Thoracic aorta (tissue), 2 donors: ENCODE measurements around the gene OR6C68. TPM values are rescaled to one million over a fixed set of nuclear protein-coding genes. Genes with fewer than 3 reads are reported as not detected.
"Not testable (repeated sequence)": the region's sequence is repeated elsewhere in the genome, so short reads cannot be mapped to it uniquely, and the experiment has no call there.

Source experiments
- ATAC-seq: fragments of 150-250 bp; one replicate; pipeline ENCODE4 v1.8.0; 2017; ENCODE audit warnings: low read depth; ENCODE audit not compliant: insufficient number of reproducible peaks, low FRiP score
- DNase-seq: peaks from one replicate; pipeline ENCODE4 v3.0.0-alpha.2; 2020; ENCODE audit warnings: low spot score
- H3K27ac ChIP-seq, 2 donors: fragments of 200-600 bp; sonication (generic); 1 replicate in 1 of 2; 2 replicates in 1 of 2; pipeline ENCODE4 v1.5.1; 2016; ENCODE audit warnings: mild to moderate bottlenecking in 2 of 2, moderate library complexity in 2 of 2
- H3K27me3 ChIP-seq: fragments of 200-600 bp; sonication (generic); replicated peaks from 2 replicates; pipeline ENCODE4 v1.6.0; 2016; ENCODE audit warnings: mild to moderate bottlenecking; ENCODE audit not compliant: insufficient read depth
- H3K36me3 ChIP-seq: fragments of 200-600 bp; sonication (generic); one replicate; pipeline ENCODE4 v1.5.1; 2016
- H3K4me1 ChIP-seq, 2 donors: fragments of 200-600 bp; sonication (generic); 1 replicate in 1 of 2; 2 replicates in 1 of 2; pipeline versions ENCODE4 v1.5.1 to v1.6.0; 2016; ENCODE audit warnings: low read depth in 2 of 2, mild to moderate bottlenecking in 1 of 2; ENCODE audit not compliant: control insufficient read depth in 1 of 2
- H3K4me3 ChIP-seq: fragments of 200-600 bp; sonication (generic); 2 replicates; pipeline ENCODE4 v1.5.1; 2016; ENCODE audit warnings: mild to moderate bottlenecking
- H3K9me3 ChIP-seq: fragments of 200-600 bp; sonication (generic); 2 replicates; pipeline ENCODE4 v1.5.1; 2016
- total RNA-seq, 2 donors: library from RNA; depleted of rRNA; stranded (reverse); fragments of >200 nt; gene quantifications; one replicate each; pipeline versions ENCODE4 v1.1.0 to v1.2.3, GENCODE V29; 2016
- TF ChIP-seq, protein P1 (sequence below): fragments of 200-600 bp; sonication (generic); IDR thresholded peaks from one replicate; pipeline ENCODE4 v1.5.1; 2019; ENCODE audit warnings: antibody characterized with exemption

The OR6C68 gene
- total RNA-seq, 2 donors from 2014 or later = not detected

DNA sequence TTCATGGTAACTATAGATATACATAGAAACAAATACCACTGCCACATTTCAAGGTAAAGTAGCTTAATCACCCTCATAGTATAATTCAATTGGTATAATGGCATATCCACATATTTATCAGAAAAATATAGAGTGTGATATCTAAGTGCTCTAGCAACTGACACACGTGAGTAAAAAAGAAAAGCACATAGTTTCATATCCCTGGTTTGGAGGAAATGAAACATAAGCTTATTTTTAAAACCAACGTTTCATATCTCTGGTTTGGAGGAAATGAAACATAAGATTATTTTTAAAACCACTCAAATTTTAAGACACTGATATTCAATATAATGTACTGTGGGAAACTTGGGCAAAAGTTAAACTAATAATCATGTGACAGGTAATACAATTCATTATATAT lies 24.3 kb upstream of the OR6C68 start:
- DNase-seq = no peak
- no peaks in the 10 kb centered on the region for H3K9me3 ChIP-seq
- no peaks in the 10 kb centered on the region for H3K4me1 ChIP-seq
- no peaks in the 10 kb centered on the region for H3K27me3 ChIP-seq
- TF ChIP-seq, protein P1, sequence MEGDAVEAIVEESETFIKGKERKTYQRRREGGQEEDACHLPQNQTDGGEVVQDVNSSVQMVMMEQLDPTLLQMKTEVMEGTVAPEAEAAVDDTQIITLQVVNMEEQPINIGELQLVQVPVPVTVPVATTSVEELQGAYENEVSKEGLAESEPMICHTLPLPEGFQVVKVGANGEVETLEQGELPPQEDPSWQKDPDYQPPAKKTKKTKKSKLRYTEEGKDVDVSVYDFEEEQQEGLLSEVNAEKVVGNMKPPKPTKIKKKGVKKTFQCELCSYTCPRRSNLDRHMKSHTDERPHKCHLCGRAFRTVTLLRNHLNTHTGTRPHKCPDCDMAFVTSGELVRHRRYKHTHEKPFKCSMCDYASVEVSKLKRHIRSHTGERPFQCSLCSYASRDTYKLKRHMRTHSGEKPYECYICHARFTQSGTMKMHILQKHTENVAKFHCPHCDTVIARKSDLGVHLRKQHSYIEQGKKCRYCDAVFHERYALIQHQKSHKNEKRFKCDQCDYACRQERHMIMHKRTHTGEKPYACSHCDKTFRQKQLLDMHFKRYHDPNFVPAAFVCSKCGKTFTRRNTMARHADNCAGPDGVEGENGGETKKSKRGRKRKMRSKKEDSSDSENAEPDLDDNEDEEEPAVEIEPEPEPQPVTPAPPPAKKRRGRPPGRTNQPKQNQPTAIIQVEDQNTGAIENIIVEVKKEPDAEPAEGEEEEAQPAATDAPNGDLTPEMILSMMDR = no peak
- H3K4me3 ChIP-seq = no peak overlapping the region
- H3K36me3 ChIP-seq = no peaks in the 10 kb centered on the region
- ATAC-seq = no peak
- H3K27ac ChIP-seq = no peak overlapping the region

DNA sequence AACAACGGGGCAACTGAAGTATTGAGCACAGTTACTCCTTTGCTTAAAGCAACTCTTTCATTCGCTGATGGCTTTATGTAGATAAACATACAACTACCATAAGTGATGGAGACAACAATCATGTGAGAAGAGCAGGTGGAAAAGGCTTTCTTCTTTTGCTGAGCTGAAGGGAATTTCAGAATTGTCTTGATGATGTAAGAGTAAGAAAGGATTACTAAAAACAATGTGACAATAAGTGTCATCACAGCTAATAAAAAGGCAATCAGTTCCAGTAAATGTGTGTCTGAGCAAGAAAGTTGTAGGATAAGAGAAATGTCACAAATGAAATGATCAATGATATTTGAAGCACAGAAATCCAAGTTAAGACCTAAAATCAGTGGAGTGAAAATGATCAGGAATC lies 22.9 kb upstream of the OR6C68 start:
- Histone ChIP-seq H3K27ac (no peak overlapping the region), H3K4me1 (no peaks in the 10 kb centered on the region), H3K9me3 (no peaks in the 10 kb centered on the region), H3K36me3 (no peaks in the 10 kb centered on the region), H3K4me3 (no peak overlapping the region), H3K27me3 (no peaks in the 10 kb centered on the region)
- no peak for ATAC-seq
- DNase-seq = no peak
- TF ChIP-seq, protein P1 = no peak

DNA sequence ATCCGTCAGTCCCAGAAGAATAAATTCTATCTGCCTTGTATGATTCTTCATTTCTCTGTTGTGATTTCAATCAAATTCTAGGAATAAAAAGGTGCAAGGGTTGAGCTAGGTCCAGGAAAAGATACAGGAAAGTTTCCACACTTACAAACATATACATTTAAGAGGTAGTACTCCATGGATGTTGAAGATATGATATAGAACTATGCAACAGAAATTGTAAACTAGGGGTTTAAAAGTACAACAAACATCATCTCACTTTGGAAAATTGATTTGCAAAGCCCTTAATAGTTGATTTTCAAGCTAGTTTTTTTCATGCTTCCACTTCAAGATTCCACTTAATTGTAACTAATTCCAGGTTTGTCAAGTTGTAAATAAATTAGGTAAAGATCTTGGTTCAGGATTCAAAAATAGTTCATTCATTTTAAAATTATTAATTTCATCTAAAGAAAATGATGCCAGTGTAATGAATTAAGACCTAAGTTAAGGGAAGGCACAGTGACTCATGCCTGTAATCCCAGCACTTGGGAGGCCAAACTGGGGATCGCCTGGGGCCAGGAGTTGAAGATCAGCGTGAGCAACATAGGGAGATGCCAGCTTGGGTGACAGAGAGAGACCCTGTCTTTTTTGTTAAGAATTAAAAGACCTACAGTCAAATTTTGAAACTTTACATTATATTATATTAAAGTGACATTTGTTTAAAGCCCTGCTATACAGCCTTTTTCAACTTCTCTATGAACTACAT lies 21.9 kb upstream of the OR6C68 start, which contains the start of gene OR6C70:
OR6C70 (minus strand) TSS at position 51 of the 742 bp plus-strand sequence; CDS start at position 51, 0 bp downstream.
- DNase-seq = no peak
- TF ChIP-seq, protein P1 = no peak
- Histone ChIP-seq H3K4me3 (no peak within 1 kb of the TSS), H3K27ac (no peak within 1 kb of the TSS), H3K4me1 (no peaks in the 10 kb centered on the region), H3K9me3 (no peaks in the 10 kb centered on the region), H3K36me3 (no peaks in the 10 kb centered on the region), H3K27me3 (no peaks in the 10 kb centered on the region)
- no peak for ATAC-seq

DNA sequence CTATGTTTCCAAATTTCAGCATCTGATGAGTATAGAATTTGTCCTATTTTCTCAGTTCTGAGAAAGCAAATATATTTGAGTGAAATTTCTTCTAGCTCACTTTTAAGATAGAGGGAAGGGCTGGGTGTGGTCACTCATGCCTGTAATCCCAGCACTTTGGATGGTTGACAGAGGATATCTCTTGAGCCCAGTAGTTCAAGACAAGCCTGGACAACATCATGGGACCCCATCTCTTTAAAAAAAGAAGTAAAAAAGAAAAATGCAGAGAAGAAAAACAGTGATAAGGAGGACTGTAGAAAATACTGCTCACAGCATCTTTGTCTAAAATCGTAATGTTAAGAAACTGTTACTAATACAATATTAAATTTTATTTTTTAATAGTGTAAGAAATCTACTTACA lies 19.9 kb upstream of the OR6C68 start:
- DNase-seq (no peak), ATAC-seq (no peak)
- no peak overlapping the region for H3K4me3 ChIP-seq
- H3K9me3 ChIP-seq = no peaks in the 10 kb centered on the region
- no peaks in the 10 kb centered on the region for H3K4me1 ChIP-seq
- no peak overlapping the region for H3K27ac ChIP-seq
- no peaks in the 10 kb centered on the region for H3K36me3 ChIP-seq
- TF ChIP-seq, protein P1 = no peak
- H3K27me3 ChIP-seq = no peaks in the 10 kb centered on the region

DNA sequence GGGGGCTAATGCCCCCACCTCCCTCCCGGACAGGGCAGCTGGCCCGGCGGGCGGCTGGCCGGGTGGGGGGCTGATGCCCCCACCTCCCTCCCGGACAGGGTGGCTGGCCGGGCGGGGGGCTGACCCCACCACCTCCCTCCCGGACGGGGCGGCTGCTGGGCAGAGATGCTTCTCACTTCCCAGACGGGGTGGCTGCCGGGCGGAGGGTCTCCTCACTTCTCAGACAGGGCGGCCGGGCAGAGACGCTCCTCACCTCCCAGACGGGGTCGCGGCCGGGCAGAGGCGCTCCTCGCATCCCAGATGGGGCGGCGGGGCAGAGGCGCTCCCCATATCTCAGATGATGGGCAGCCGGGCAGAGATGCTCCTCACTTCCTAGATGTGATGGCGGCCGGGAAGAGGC lies 13.0 kb upstream of the OR6C68 start:
- not testable (repeated sequence) for H3K4me3 ChIP-seq, H3K36me3 ChIP-seq, H3K4me1 ChIP-seq, H3K9me3 ChIP-seq, ATAC-seq, H3K27me3 ChIP-seq, DNase-seq, H3K27ac ChIP-seq

DNA sequence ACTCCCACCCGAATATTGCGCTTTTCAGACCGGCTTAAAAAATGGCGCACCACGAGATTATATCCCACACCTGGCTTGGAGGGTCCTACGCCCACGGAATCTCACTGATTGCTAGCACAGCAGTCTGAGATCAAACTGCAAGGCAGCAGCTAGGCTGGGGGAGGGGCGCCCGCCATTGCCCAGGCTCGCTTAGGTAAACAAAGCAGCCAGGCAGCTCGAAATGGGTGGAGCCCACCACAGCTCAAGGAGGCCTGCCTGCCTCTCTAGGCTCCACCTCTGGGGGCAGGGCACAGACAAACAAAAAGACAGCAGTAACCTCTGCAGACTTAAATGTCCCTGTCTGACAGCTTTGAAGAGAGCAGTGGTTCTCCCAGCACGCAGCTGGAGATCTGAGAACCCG lies 7.9 kb upstream of the OR6C68 start:
- H3K4me3 ChIP-seq, ATAC-seq, H3K4me1 ChIP-seq, H3K36me3 ChIP-seq, H3K27ac ChIP-seq, DNase-seq, H3K9me3 ChIP-seq, H3K27me3 ChIP-seq: not testable (repeated sequence)
